ENCODE results near the gene DNAI7.

Gene DNAI7

GRCh38 chr12:25124493-25124892, 70.5 kb downstream of the DNAI7 start:
- no peak for TF ChIP-seq CTCF (IDR thresholded peaks at IDR 0.05; ENCODE audit: borderline replicate concordance, insufficient read depth, low read depth, low read length)
- no peak overlapping the region for H3K4me3 ChIP-seq (ENCODE audit: low read depth, low read length)

GRCh38 chr12:25123126-25123525, 71.8 kb downstream of the DNAI7 start:
- H3K4me3 ChIP-seq (ENCODE audit: low read depth, low read length) = no peak overlapping the region
- TF ChIP-seq CTCF (IDR thresholded peaks at IDR 0.05; ENCODE audit: borderline replicate concordance, insufficient read depth, low read depth, low read length) = no peak

GRCh38 chr12:25121916-25122315, 73.0 kb downstream of the DNAI7 start:
- H3K4me3 ChIP-seq (ENCODE audit: low read depth, low read length) = no peak overlapping the region
- TF ChIP-seq CTCF (IDR thresholded peaks at IDR 0.05; ENCODE audit: borderline replicate concordance, insufficient read depth, low read depth, low read length) = no peak

GRCh38 chr12:25121110-25121509, 73.8 kb downstream of the DNAI7 start:
- no peak overlapping the region for H3K4me3 ChIP-seq (ENCODE audit: low read depth, low read length)
- no peak for TF ChIP-seq CTCF (IDR thresholded peaks at IDR 0.05; ENCODE audit: borderline replicate concordance, insufficient read depth, low read depth, low read length)

- peak; percentile 13; the same call in 1 of the 2 replicates for TF ChIP-seq CTCF (IDR thresholded peaks at IDR 0.05; ENCODE audit: borderline replicate concordance, insufficient read depth, low read depth, low read length)
- H3K4me3 ChIP-seq (ENCODE audit: low read depth, low read length) = no peak overlapping the region
These were observed 75.9 kb downstream of the DNAI7 start for GRCh38 chr12:25119020-25119419.

- TF ChIP-seq CTCF (IDR thresholded peaks at IDR 0.05; ENCODE audit: borderline replicate concordance, insufficient read depth, low read depth, low read length) = no peak
- H3K4me3 ChIP-seq (ENCODE audit: low read depth, low read length) = no peak overlapping the region
These were observed 79.3 kb downstream of the DNAI7 start for GRCh38 chr12:25115677-25116076.

- TF ChIP-seq CTCF (IDR thresholded peaks at IDR 0.05; ENCODE audit: borderline replicate concordance, insufficient read depth, low read depth, low read length) = no peak
- no peak overlapping the region for H3K4me3 ChIP-seq (ENCODE audit: low read depth, low read length)
These were observed 81.3 kb downstream of the DNAI7 start for GRCh38 chr12:25113651-25114050.
